CD14-positive monocyte (primary cell): ENCODE measurements around the gene MSANTD1. TPM values are rescaled to one million over a fixed set of nuclear protein-coding genes. Genes with fewer than 3 reads are reported as not detected.

Experiments
- DNase-seq, 3 donors: peaks; one replicate each; pipeline ENCODE4 v3.0.0-alpha.2; 2011 to 2022
- H2AFZ ChIP-seq: 2 replicates; pipeline ENCODE4 v1.6.0; 2012; ENCODE audit warnings: mild to moderate bottlenecking, low read depth, low read length, inconsistent platforms; ENCODE audit not compliant: insufficient read depth, poor library complexity, severe bottlenecking
- H3K27ac ChIP-seq, 2 donors: 1 replicate in 1 of 2; 2 replicates in 1 of 2; pipeline ENCODE4 v1.5.1; 2012 to 2013; ENCODE audit warnings: low read length in 2 of 2, control low read depth in 1 of 2, inconsistent platforms in 1 of 2, low read depth in 1 of 2, mild to moderate bottlenecking in 1 of 2
- H3K27me3 ChIP-seq, 2 donors: one replicate each; pipeline versions ENCODE4 v1.6.0 to v1.6.1; 2011 to 2013; ENCODE audit warnings: low read length in 2 of 2; ENCODE audit not compliant: control insufficient read depth in 2 of 2, insufficient read depth in 2 of 2
- H3K36me3 ChIP-seq, 2 donors: replicated peaks in 1 of 2; 1 replicate in 1 of 2; 2 replicates in 1 of 2; pipeline versions ENCODE4 v1.5.1 to v1.6.1; 2012 to 2013; ENCODE audit warnings: low read length in 2 of 2, control low read depth in 1 of 2, inconsistent platforms in 1 of 2, mild to moderate bottlenecking in 1 of 2; ENCODE audit not compliant: insufficient read depth in 2 of 2, control insufficient read depth in 1 of 2
- H3K4me1 ChIP-seq, 2 donors: 1 replicate in 1 of 2; 2 replicates in 1 of 2; pipeline versions ENCODE4 v1.5.1 to v1.6.1; 2012 to 2013; ENCODE audit warnings: low read length in 2 of 2, control low read depth in 1 of 2, inconsistent platforms in 1 of 2, mild to moderate bottlenecking in 1 of 2, moderate library complexity in 1 of 2; ENCODE audit not compliant: insufficient read depth in 2 of 2, control insufficient read depth in 1 of 2
- H3K4me2 ChIP-seq: replicated peaks from 2 replicates; pipeline ENCODE3; 2012; ENCODE audit warnings: low read length, moderate library complexity, mild to moderate bottlenecking; ENCODE audit not compliant: poor library complexity, severe bottlenecking; ENCODE audit errors: extremely low read depth
- H3K4me3 ChIP-seq, 3 experiments: fragments of 200-600 bp in 1 of 3; sonication (generic) in 1 of 3; replicated peaks in 1 of 3; 1 replicate in 2 of 3; 2 replicates in 1 of 3; pipeline ENCODE4 v1.5.1; 2011 to 2013; ENCODE audit warnings: low read length in 3 of 3, mild to moderate bottlenecking in 3 of 3, control low read depth in 2 of 3, low read depth in 2 of 3, inconsistent platforms in 1 of 3, moderate library complexity in 1 of 3
- H3K79me2 ChIP-seq: 2 replicates; pipeline ENCODE4 v1.6.0; 2012; ENCODE audit warnings: mild to moderate bottlenecking, control low read depth, inconsistent platforms, low read length, moderate library complexity; ENCODE audit not compliant: insufficient read depth
- H3K9ac ChIP-seq: 2 replicates; pipeline ENCODE4 v1.6.0; 2017; ENCODE audit warnings: low read length, mild to moderate bottlenecking; ENCODE audit not compliant: insufficient read depth, poor library complexity, severe bottlenecking
- H3K9me3 ChIP-seq, 2 donors: replicated peaks in 1 of 2; 1 replicate in 1 of 2; 2 replicates in 1 of 2; pipeline versions ENCODE4 v1.5.1 to v1.6.1; 2012 to 2013; ENCODE audit warnings: low read length in 2 of 2, control low read depth in 1 of 2; ENCODE audit not compliant: control insufficient read depth in 1 of 2, insufficient read depth in 1 of 2
- H4K20me1 ChIP-seq: 2 replicates; pipeline ENCODE4 v1.6.0; 2012; ENCODE audit warnings: mild to moderate bottlenecking, low read length, control low read depth, moderate library complexity; ENCODE audit not compliant: insufficient read depth
- H3K27ac Mint-ChIP-seq, 7 donors: one replicate each; pipeline ENCODE4 v1.8.0; 2020; ENCODE audit warnings: mild to moderate bottlenecking in 7 of 7, mixed read lengths in 7 of 7, moderate library complexity in 6 of 7, inconsistent platforms in 2 of 7
- H3K27me3 Mint-ChIP-seq, 3 donors: one replicate each; pipeline ENCODE4 v1.8.0; 2021 to 2022; ENCODE audit warnings: low read depth in 3 of 3, mild to moderate bottlenecking in 3 of 3, mixed read lengths in 3 of 3, moderate library complexity in 3 of 3, inconsistent platforms in 1 of 3
- H3K36me3 Mint-ChIP-seq, 2 donors: one replicate each; pipeline ENCODE4 v1.8.0; 2020; ENCODE audit warnings: mixed read lengths in 2 of 2, inconsistent platforms in 1 of 2, mild to moderate bottlenecking in 1 of 2
- H3K4me1 Mint-ChIP-seq: one replicate; pipeline ENCODE4 v1.8.0; 2020; ENCODE audit warnings: mild to moderate bottlenecking, mixed read lengths
- H3K4me3 Mint-ChIP-seq, 2 donors: one replicate each; pipeline ENCODE4 v1.8.0; 2020; ENCODE audit warnings: mild to moderate bottlenecking in 2 of 2, mixed read lengths in 2 of 2, moderate library complexity in 1 of 2
- H3K9me3 Mint-ChIP-seq, 7 donors: one replicate each; pipeline ENCODE4 v1.8.0; 2020 to 2022; ENCODE audit warnings: mixed read lengths in 7 of 7, mild to moderate bottlenecking in 6 of 7, moderate library complexity in 6 of 7, inconsistent platforms in 2 of 7
- WGBS: methylation state at CpG from one replicate; pipeline ENCODE4 v1.1.5; 2013; ENCODE audit warnings: missing lambda C conversion rate; ENCODE audit not compliant: insufficient coverage; 5-methylcytosine and 5-hydroxymethylcytosine counted together
- intact Hi-C, 2 donors: fragments of 100-400 bp; cut with micrococcal nuclease; formaldehyde crosslinking; loops; one replicate each; pipeline versions ENCODE4 v1.15.0 to v1.15.1; 2023
- polyA plus RNA-seq, 3 donors: library from polyadenylated mRNA; depleted of rRNA in 1 of 3; unstranded in 2 of 3; stranded (reverse) in 1 of 3; fragments of 300-500 nt in 2 of 3; fragments of >200 nt in 1 of 3; fragmentation: Illumina TruSeq in 2 of 3; gene quantifications; 1 replicate in 2 of 3; 2 replicates in 1 of 3; pipeline ENCODE4 v1.2.3, GENCODE V29; 2012 to 2021
- TF ChIP-seq, protein P1 (sequence below): fragments of 200-600 bp; IDR thresholded peaks from one replicate; pipeline ENCODE4 v1.8.0; 2022; ENCODE audit warnings: antibody characterized with exemption, mild to moderate bottlenecking

The MSANTD1 gene
- polyA plus RNA-seq, 3 donors, result 0.52 TPM; not detected in 2

DNA sequence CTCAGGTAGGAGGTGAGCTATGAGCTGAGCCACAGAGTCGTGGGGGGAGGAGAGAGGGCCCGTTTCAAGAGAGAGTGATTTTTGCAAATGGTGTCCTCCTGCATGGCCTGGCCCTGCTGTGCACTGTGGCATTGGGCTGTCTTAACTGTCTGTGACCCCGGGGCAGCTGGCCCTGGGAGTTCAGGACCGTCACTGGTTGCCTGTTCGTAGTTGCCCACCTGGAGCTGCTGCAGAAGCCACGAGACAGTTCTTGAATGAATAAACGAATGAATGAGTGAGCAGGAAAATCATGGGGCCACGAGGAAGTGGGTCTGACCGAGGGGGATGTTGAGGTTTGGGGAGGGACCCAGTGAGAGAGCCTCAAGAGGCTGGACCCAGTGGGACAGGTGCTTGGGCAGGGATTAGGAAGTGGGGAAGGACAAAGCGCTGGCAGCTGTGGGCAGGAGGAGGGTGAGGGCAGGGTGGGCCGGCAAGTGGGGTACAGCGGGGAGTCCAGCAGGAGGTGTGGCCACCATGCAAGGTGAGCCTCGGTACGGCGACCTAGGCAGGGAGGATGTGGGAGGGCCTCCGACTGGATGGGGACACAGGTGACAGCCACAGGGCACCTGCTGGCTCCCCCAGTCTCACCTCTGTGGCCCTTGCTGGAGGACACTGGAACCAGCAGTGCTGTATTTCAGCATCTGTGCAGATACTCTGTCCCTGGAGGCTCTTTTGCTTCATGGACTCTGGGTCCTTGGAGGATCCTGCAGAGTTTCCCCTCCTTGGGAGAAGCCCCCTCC is 54.0 kb downstream of the MSANTD1 start:
- H4K20me1 ChIP-seq, result no peaks in the 10 kb centered on the region
- H3K4me3 Mint-ChIP-seq, result peak overlapping the region; percentile 48 to 66
- H2AFZ ChIP-seq, result no peak overlapping the region
- H3K4me1 Mint-ChIP-seq, result peaks cover 48% of the 10 kb centered on the region
- intact Hi-C loops, result loop anchor here in 1 of 2 donors (10.0 kb wide), 1 partner anchor 108 kb away; no protein-coding TSS in a partner anchor
- peaks cover 34 to 41% of the 10 kb centered on the region in 2 donors for H3K4me1 ChIP-seq
- 0% methylated on average over 16 of the region's 16 CpGs for WGBS
- no peak overlapping the region for H3K4me2 ChIP-seq
- peaks cover 0 to 2% (median 0%) of the 10 kb centered on the region in 7 donors for H3K9me3 Mint-ChIP-seq
- peaks cover 0 to 5% of the 10 kb centered on the region in 2 donors for H3K36me3 Mint-ChIP-seq
- no peaks in the 10 kb centered on the region for H3K79me2 ChIP-seq
- H3K36me3 ChIP-seq, result no peaks in the 10 kb centered on the region
- H3K9ac ChIP-seq, result no peak overlapping the region
- H3K27me3 ChIP-seq, result peaks cover 0 to 9% of the 10 kb centered on the region in 2 donors
- H3K27ac ChIP-seq, result peak overlapping the region in 1 of 2 donors; percentile 0
- TF ChIP-seq, protein P1, sequence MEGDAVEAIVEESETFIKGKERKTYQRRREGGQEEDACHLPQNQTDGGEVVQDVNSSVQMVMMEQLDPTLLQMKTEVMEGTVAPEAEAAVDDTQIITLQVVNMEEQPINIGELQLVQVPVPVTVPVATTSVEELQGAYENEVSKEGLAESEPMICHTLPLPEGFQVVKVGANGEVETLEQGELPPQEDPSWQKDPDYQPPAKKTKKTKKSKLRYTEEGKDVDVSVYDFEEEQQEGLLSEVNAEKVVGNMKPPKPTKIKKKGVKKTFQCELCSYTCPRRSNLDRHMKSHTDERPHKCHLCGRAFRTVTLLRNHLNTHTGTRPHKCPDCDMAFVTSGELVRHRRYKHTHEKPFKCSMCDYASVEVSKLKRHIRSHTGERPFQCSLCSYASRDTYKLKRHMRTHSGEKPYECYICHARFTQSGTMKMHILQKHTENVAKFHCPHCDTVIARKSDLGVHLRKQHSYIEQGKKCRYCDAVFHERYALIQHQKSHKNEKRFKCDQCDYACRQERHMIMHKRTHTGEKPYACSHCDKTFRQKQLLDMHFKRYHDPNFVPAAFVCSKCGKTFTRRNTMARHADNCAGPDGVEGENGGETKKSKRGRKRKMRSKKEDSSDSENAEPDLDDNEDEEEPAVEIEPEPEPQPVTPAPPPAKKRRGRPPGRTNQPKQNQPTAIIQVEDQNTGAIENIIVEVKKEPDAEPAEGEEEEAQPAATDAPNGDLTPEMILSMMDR, result no peak
- DNase-seq, result peak; percentile 10 to 39 (median 18)
- H3K9me3 ChIP-seq, result no peaks in the 10 kb centered on the region
- H3K27me3 Mint-ChIP-seq, result peaks cover 4 to 31% (median 29%) of the 10 kb centered on the region in 3 donors
- H3K4me3 ChIP-seq, result no peak overlapping the region
- peak overlapping the region in 6 of 7 donors; percentile 71 to 90 (median 84) for H3K27ac Mint-ChIP-seq

DNA sequence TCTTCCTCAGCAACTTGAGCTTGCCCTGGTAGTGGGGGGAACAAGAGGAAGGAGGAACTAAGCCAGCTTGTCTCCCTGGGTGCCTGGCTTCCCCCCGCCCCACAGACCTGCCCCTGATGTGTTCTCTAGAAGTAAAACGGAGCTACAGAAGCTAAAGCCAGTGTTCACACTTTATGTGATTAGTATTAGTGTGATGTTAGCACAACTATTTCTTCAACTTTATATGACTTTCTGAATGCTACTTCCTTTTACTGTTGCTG is 54.5 kb downstream of the MSANTD1 start:
- Histone ChIP-seq H2AFZ (no peak overlapping the region), H3K9ac (no peak overlapping the region), H4K20me1 (no peaks in the 10 kb centered on the region), H3K4me3 (no peak overlapping the region), H3K4me2 (no peak overlapping the region), H3K4me1 (peaks cover 34 to 41% of the 10 kb centered on the region in 2 donors), H3K36me3 (no peaks in the 10 kb centered on the region), H3K27ac (no peak overlapping the region), H3K79me2 (no peaks in the 10 kb centered on the region), H3K9me3 (no peaks in the 10 kb centered on the region), H3K27me3 (peaks cover 0 to 9% of the 10 kb centered on the region in 2 donors)
- intact Hi-C loops, result loop anchor here in 1 of 2 donors (10.0 kb wide), 1 partner anchor 109 kb away; no protein-coding TSS in a partner anchor
- TF ChIP-seq, protein P1, result no peak
- peak overlapping the region in 1 of 7 donors; percentile 53 for H3K27ac Mint-ChIP-seq
- H3K4me3 Mint-ChIP-seq, result no peak overlapping the region
- no CpG with 5 or more reads among the region's 2 CpGs for WGBS
- peaks cover 0 to 5% of the 10 kb centered on the region in 2 donors for H3K36me3 Mint-ChIP-seq
- peaks cover 6 to 31% (median 29%) of the 10 kb centered on the region in 3 donors for H3K27me3 Mint-ChIP-seq
- DNase-seq, result no peak
- H3K9me3 Mint-ChIP-seq, result peaks cover 0 to 2% (median 0%) of the 10 kb centered on the region in 7 donors
- peaks cover 48% of the 10 kb centered on the region for H3K4me1 Mint-ChIP-seq
